A673 (cell line): ENCODE measurements around the gene ANK2.

Experiments
- EZH2 ChIP-seq: fragments of 200-600 bp; sonication (generic); IDR thresholded peaks from 2 replicates; pipeline ENCODE4 v1.6.1; 2017; ENCODE audit warnings: borderline replicate concordance, low read depth, mild to moderate bottlenecking, mixed read lengths, antibody characterized with exemption, low read length; ENCODE audit not compliant: poor library complexity, severe bottlenecking
- TF ChIP-seq, protein P1 (sequence below): fragments of 300-800, 200-600 bp; sonication (generic); conservative IDR thresholded peaks from 2 replicates; pipeline ENCODE4 v1.5.1; 2017; ENCODE audit warnings: low read depth, mild to moderate bottlenecking, antibody characterized with exemption, low read length, moderate library complexity, mixed read lengths

DNA sequence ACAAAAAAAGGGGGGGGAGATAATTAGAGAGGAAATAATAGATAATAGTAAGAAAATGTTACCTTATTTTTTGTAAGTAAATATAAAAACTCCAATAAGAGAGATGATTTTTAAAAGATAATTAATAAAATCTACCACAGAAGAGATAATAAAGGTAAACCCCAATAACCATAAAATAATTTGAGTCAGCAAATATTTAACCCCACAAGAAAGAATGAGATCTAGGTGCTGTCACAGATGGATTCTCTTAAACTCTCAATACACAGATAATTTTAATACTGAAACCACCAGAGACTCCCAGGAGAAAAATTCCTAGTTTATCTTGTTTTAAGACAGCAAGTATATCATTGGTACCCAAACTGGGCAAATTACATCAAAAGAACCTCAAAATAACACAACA lies 341.4 kb downstream of the ANK2 start:
- TF ChIP-seq, protein P1, sequence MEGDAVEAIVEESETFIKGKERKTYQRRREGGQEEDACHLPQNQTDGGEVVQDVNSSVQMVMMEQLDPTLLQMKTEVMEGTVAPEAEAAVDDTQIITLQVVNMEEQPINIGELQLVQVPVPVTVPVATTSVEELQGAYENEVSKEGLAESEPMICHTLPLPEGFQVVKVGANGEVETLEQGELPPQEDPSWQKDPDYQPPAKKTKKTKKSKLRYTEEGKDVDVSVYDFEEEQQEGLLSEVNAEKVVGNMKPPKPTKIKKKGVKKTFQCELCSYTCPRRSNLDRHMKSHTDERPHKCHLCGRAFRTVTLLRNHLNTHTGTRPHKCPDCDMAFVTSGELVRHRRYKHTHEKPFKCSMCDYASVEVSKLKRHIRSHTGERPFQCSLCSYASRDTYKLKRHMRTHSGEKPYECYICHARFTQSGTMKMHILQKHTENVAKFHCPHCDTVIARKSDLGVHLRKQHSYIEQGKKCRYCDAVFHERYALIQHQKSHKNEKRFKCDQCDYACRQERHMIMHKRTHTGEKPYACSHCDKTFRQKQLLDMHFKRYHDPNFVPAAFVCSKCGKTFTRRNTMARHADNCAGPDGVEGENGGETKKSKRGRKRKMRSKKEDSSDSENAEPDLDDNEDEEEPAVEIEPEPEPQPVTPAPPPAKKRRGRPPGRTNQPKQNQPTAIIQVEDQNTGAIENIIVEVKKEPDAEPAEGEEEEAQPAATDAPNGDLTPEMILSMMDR = no peak
- TF ChIP-seq EZH2 = no peak
